ENCODE results near the gene NPAS3.

Gene NPAS3

GRCh38 chr14:33652566-33653307, 714.1 kb downstream of the NPAS3 start:
- DNase-seq: no peak

GRCh38 chr14:33653308-33653695, 714.6 kb downstream of the NPAS3 start:
- DNase-seq: no peak

GRCh38 chr14:33655421-33655820, 716.7 kb downstream of the NPAS3 start:
- DNase-seq: no peak

GRCh38 chr14:33657476-33657875, 718.8 kb downstream of the NPAS3 start:
- no peak for DNase-seq

GRCh38 chr14:33660248-33660647, 721.6 kb downstream of the NPAS3 start:
- DNase-seq: no peak

- no peak for DNase-seq
These were observed 722.4 kb downstream of the NPAS3 start for GRCh38 chr14:33661101-33661500.

GRCh38 chr14:33668066-33668465, 729.4 kb downstream of the NPAS3 start:
- no peak for DNase-seq

GRCh38 chr14:33669111-33669510, 730.4 kb downstream of the NPAS3 start:
- no peak for DNase-seq

- DNase-seq: no peak
These were observed 731.6 kb downstream of the NPAS3 start for GRCh38 chr14:33670235-33670634.

GRCh38 chr14:33671556-33671955, 732.9 kb downstream of the NPAS3 start:
- DNase-seq: no peak

GRCh38 chr14:33674927-33675326, 736.2 kb downstream of the NPAS3 start:
- no peak for DNase-seq

- no peak for DNase-seq
These were observed 736.9 kb downstream of the NPAS3 start for GRCh38 chr14:33675415-33676130.

GRCh38 chr14:33676135-33676566, 737.5 kb downstream of the NPAS3 start:
- DNase-seq: peak; percentile 12 to 20

GRCh38 chr14:33676891-33677290, 738.2 kb downstream of the NPAS3 start:
- DNase-seq: no peak

- DNase-seq: no peak
These were observed 739.3 kb downstream of the NPAS3 start for GRCh38 chr14:33678005-33678404.

- DNase-seq: no peak
These were observed 740.3 kb downstream of the NPAS3 start for GRCh38 chr14:33679025-33679424.

GRCh38 chr14:33679461-33680225, 741.0 kb downstream of the NPAS3 start:
- no peak for DNase-seq

GRCh38 chr14:33680873-33681272, 742.2 kb downstream of the NPAS3 start:
- DNase-seq: no peak

- DNase-seq: no peak
These were observed 744.1 kb downstream of the NPAS3 start for GRCh38 chr14:33682760-33683159.

GRCh38 chr14:33685026-33685425, 746.3 kb downstream of the NPAS3 start:
- DNase-seq: no peak

GRCh38 chr14:33685698-33686097, 747.0 kb downstream of the NPAS3 start:
- no peak for DNase-seq

- DNase-seq: no peak
These were observed 747.5 kb downstream of the NPAS3 start for GRCh38 chr14:33686218-33686617.

- DNase-seq: no peak
These were observed 748.2 kb downstream of the NPAS3 start for GRCh38 chr14:33686856-33687255.

- DNase-seq: no peak
These were observed 751.0 kb downstream of the NPAS3 start for GRCh38 chr14:33689680-33690079.

Measured in NCI-H1930 (cell line).